Neural progenitor cell (in vitro differentiated cells): ENCODE measurements around the gene PLOD3. TPM values are rescaled to one million over a fixed set of nuclear protein-coding genes. Genes with fewer than 3 reads are reported as not detected.

ENCODE experiments used
- DNase-seq: peaks from one replicate; pipeline ENCODE4 v3.0.0-alpha.2; 2016; ENCODE audit warnings: low spot score
- H2AFZ ChIP-seq: fragments of 200-600 bp; sonication (generic); replicated peaks from 2 replicates; pipeline ENCODE4 v1.6.1; 2016; ENCODE audit warnings: antibody characterized with exemption
- H3F3A ChIP-seq: fragments of 200-600 bp; sonication (generic); 2 replicates; pipeline ENCODE4 v1.6.1; 2016; ENCODE audit warnings: antibody characterized with exemption, low read depth
- H3K27ac ChIP-seq: fragments of 200-600 bp; sonication (generic); 2 replicates; pipeline ENCODE4 v1.5.1; 2016; ENCODE audit warnings: mild to moderate bottlenecking
- H3K27me3 ChIP-seq: fragments of 200-600 bp; sonication (generic); 2 replicates; pipeline ENCODE4 v1.6.1; 2016; ENCODE audit warnings: mild to moderate bottlenecking, moderate library complexity
- H3K36me3 ChIP-seq: fragments of 200-600 bp; sonication (generic); 2 replicates; pipeline ENCODE4 v1.5.1; 2016
- H3K4me1 ChIP-seq: fragments of 200-600 bp; sonication (generic); 2 replicates; pipeline ENCODE4 v1.6.1; 2016; ENCODE audit warnings: mixed run types
- H3K4me2 ChIP-seq: fragments of 200-600 bp; sonication (generic); 2 replicates; pipeline ENCODE4 v1.6.1; 2016
- H3K4me3 ChIP-seq: fragments of 200-600 bp; sonication (generic); 2 replicates; pipeline ENCODE4 v1.5.1; 2016
- H3K79me2 ChIP-seq: fragments of 200-600 bp; sonication (generic); 2 replicates; pipeline ENCODE4 v1.6.1; 2016; ENCODE audit warnings: low read depth
- H3K9ac ChIP-seq: fragments of 200-600 bp; sonication (generic); 2 replicates; pipeline ENCODE4 v1.6.1; 2016
- H3K9me3 ChIP-seq: fragments of 200-600 bp; sonication (generic); 2 replicates; pipeline ENCODE4 v1.5.1; 2016; ENCODE audit warnings: low read depth
- H4K20me1 ChIP-seq: fragments of 200-600 bp; sonication (generic); 2 replicates; pipeline ENCODE4 v1.6.1; 2016; ENCODE audit warnings: low read depth
- H3K27ac Mint-ChIP-seq: 3 replicates; pipeline ENCODE4 v1.8.0; 2021; ENCODE audit warnings: mixed read lengths
- H3K27me3 Mint-ChIP-seq: 2 replicates; pipeline ENCODE4 v1.8.0; 2022; ENCODE audit warnings: low read depth, mild to moderate bottlenecking, inconsistent platforms, moderate library complexity, mixed read lengths; ENCODE audit not compliant: insufficient read depth
- H3K36me3 Mint-ChIP-seq: 3 replicates; pipeline ENCODE4 v1.8.0; 2021; ENCODE audit warnings: mixed read lengths
- H3K4me1 Mint-ChIP-seq: 3 replicates; pipeline ENCODE4 v1.8.0; 2021; ENCODE audit warnings: mixed read lengths
- H3K4me3 Mint-ChIP-seq: 3 replicates; pipeline ENCODE4 v1.8.0; 2021; ENCODE audit warnings: mild to moderate bottlenecking, moderate library complexity, mixed read lengths
- H3K9me3 Mint-ChIP-seq: 3 replicates; pipeline ENCODE4 v1.8.0; 2020; ENCODE audit warnings: mixed read lengths
- CTCF ChIP-seq: fragments of 200-600 bp; sonication (generic); IDR thresholded peaks from 2 replicates; pipeline ENCODE4 v1.5.1; 2017; ENCODE audit warnings: antibody characterized with exemption, mild to moderate bottlenecking
- EZH2 ChIP-seq: fragments of 200-600 bp; sonication (generic); IDR thresholded peaks from 2 replicates; pipeline ENCODE4 v1.6.1; 2017; ENCODE audit warnings: antibody characterized with exemption, mild to moderate bottlenecking, moderate library complexity
- EZH2phosphoT487 ChIP-seq: fragments of 200-600 bp; sonication (generic); IDR thresholded peaks from 2 replicates; pipeline ENCODE4 v1.6.1; 2017; ENCODE audit warnings: antibody characterized with exemption
- total RNA-seq: library from RNA; depleted of rRNA; stranded (reverse); fragments of >200 nt; gene quantifications from 2 replicates; pipeline ENCODE4 v1.2.3, GENCODE V29; 2015; ENCODE audit warnings: low replicate concordance

Gene PLOD3
- total RNA-seq, 1 donor from 2014 or later, result 9.4 TPM

- peaks cover 4% of the 10 kb centered on the region for H3K36me3 Mint-ChIP-seq
- Histone ChIP-seq H3K79me2 (peaks cover 30% of the 10 kb centered on the region), H3K27ac (no peak overlapping the region), H3K9ac (no peak overlapping the region), H2AFZ (no peak overlapping the region), H4K20me1 (peaks cover 11% of the 10 kb centered on the region), H3K27me3 (no peaks in the 10 kb centered on the region), H3F3A (peaks cover 8% of the 10 kb centered on the region), H3K36me3 (no peaks in the 10 kb centered on the region), H3K4me1 (peaks cover 6% of the 10 kb centered on the region), H3K9me3 (no peaks in the 10 kb centered on the region), H3K4me3 (no peak overlapping the region), H3K4me2 (no peak overlapping the region)
- peaks cover 16% of the 10 kb centered on the region for H3K4me1 Mint-ChIP-seq
- no peak overlapping the region for H3K27ac Mint-ChIP-seq
- no peak for TF ChIP-seq EZH2phosphoT487
- no peak for TF ChIP-seq EZH2
- no peak for TF ChIP-seq CTCF
- DNase-seq, result no peak
- no peaks in the 10 kb centered on the region for H3K9me3 Mint-ChIP-seq
- H3K4me3 Mint-ChIP-seq, result no peak overlapping the region
- peaks cover 6% of the 10 kb centered on the region for H3K27me3 Mint-ChIP-seq
Measured at GRCh38 chr7:101241015-101241363, 23.6 kb upstream of the PLOD3 start.

GRCh38 chr7:101240226-101241014 lies 23.0 kb upstream of the PLOD3 start:
- H3K4me3 Mint-ChIP-seq, result no peak overlapping the region
- Histone ChIP-seq H3K4me2 (no peak overlapping the region), H3F3A (peaks cover 3% of the 10 kb centered on the region), H2AFZ (no peak overlapping the region), H3K9me3 (no peaks in the 10 kb centered on the region), H4K20me1 (peaks cover 11% of the 10 kb centered on the region), H3K36me3 (no peaks in the 10 kb centered on the region), H3K27ac (no peak overlapping the region), H3K79me2 (peaks cover 24% of the 10 kb centered on the region), H3K27me3 (no peaks in the 10 kb centered on the region), H3K9ac (no peak overlapping the region), H3K4me3 (no peak overlapping the region), H3K4me1 (peaks cover 3% of the 10 kb centered on the region)
- peaks cover 10% of the 10 kb centered on the region for H3K4me1 Mint-ChIP-seq
- TF ChIP-seq EZH2phosphoT487 (no peak), EZH2 (no peak), CTCF (no peak)
- H3K9me3 Mint-ChIP-seq, result no peaks in the 10 kb centered on the region
- H3K36me3 Mint-ChIP-seq, result no peaks in the 10 kb centered on the region
- H3K27me3 Mint-ChIP-seq, result peaks cover 6% of the 10 kb centered on the region
- H3K27ac Mint-ChIP-seq, result no peak overlapping the region
- DNase-seq, result no peak

GRCh38 chr7:101239951-101240220 lies 22.5 kb upstream of the PLOD3 start:
- Histone ChIP-seq H3K9ac (no peak overlapping the region), H3K27ac (no peak overlapping the region), H4K20me1 (peaks cover 11% of the 10 kb centered on the region), H3F3A (peaks cover 3% of the 10 kb centered on the region), H3K9me3 (no peaks in the 10 kb centered on the region), H3K4me2 (no peak overlapping the region), H3K36me3 (no peaks in the 10 kb centered on the region), H2AFZ (no peak overlapping the region), H3K27me3 (no peaks in the 10 kb centered on the region), H3K4me1 (no peaks in the 10 kb centered on the region), H3K79me2 (peaks cover 22% of the 10 kb centered on the region), H3K4me3 (no peak overlapping the region)
- peaks cover 4% of the 10 kb centered on the region for H3K27me3 Mint-ChIP-seq
- no peak overlapping the region for H3K4me3 Mint-ChIP-seq
- peaks cover 7% of the 10 kb centered on the region for H3K4me1 Mint-ChIP-seq
- TF ChIP-seq CTCF (no peak), EZH2 (no peak), EZH2phosphoT487 (no peak)
- H3K27ac Mint-ChIP-seq, result no peak overlapping the region
- H3K9me3 Mint-ChIP-seq, result no peaks in the 10 kb centered on the region
- DNase-seq, result no peak
- no peaks in the 10 kb centered on the region for H3K36me3 Mint-ChIP-seq
